Fibroblast of mammary gland (primary cell): ENCODE data around the gene TOMM34.

Experiments
- DNase-seq: peaks from one replicate; pipeline ENCODE4 v3.0.0-alpha.2; 2010; ENCODE audit warnings: low read depth
- H3K4me3 ChIP-seq: 2 replicates; pipeline ENCODE4 v1.5.1; 2011; ENCODE audit warnings: low read depth, mild to moderate bottlenecking, low read length, moderate library complexity; ENCODE audit not compliant: control insufficient read depth
- TF ChIP-seq, protein P1 (sequence below): conservative IDR thresholded peaks from 2 replicates; pipeline ENCODE4 v1.5.1; 2011; ENCODE audit warnings: low read depth, low read length, inconsistent platforms; ENCODE audit not compliant: control insufficient read depth, insufficient read depth

TOMM34 gene

DNA sequence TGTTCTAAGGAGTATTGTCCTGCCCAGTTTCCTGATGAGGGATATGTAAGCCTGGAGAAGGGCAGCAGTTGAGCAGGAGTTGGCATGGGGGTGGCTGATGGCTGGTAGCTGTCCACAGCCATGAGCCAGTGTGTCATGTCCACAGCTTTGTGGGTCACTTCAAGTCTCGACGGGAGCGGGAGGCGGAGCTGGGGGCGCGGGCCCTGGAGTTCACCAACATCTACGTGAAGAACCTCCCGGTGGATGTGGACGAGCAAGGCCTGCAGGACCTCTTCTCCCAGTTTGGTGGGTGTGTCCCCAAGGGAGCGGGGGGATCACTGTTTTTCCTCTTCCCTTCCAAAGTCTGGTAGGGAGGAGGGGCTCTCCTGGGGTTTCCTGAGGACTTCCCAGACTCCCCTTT lies 41.4 kb downstream of the TOMM34 start:
- H3K4me3 ChIP-seq: no peak overlapping the region
- no peak for DNase-seq
- TF ChIP-seq, protein P1, sequence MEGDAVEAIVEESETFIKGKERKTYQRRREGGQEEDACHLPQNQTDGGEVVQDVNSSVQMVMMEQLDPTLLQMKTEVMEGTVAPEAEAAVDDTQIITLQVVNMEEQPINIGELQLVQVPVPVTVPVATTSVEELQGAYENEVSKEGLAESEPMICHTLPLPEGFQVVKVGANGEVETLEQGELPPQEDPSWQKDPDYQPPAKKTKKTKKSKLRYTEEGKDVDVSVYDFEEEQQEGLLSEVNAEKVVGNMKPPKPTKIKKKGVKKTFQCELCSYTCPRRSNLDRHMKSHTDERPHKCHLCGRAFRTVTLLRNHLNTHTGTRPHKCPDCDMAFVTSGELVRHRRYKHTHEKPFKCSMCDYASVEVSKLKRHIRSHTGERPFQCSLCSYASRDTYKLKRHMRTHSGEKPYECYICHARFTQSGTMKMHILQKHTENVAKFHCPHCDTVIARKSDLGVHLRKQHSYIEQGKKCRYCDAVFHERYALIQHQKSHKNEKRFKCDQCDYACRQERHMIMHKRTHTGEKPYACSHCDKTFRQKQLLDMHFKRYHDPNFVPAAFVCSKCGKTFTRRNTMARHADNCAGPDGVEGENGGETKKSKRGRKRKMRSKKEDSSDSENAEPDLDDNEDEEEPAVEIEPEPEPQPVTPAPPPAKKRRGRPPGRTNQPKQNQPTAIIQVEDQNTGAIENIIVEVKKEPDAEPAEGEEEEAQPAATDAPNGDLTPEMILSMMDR: no peak

DNA sequence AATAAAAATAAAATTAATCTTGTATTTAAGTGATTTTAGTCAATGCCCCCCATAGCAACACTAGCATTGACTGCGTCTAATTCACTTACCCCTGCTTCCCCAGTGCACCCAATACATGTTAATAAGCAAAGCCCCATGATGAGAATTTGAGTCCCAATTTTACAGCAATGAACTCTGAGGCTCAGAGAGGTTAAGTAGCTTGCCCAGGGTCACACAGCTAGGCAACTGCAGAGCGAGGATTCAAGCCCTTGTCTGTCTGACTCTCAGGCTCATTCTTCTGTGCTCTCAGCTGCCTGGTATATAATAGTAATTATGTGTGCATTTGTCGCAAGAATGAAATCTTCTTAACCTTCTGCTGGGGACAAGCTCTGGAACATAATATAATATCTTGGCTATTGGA lies 41.9 kb downstream of the TOMM34 start:
- no peak overlapping the region for H3K4me3 ChIP-seq
- DNase-seq: no peak
- TF ChIP-seq, protein P1: no peak

DNA sequence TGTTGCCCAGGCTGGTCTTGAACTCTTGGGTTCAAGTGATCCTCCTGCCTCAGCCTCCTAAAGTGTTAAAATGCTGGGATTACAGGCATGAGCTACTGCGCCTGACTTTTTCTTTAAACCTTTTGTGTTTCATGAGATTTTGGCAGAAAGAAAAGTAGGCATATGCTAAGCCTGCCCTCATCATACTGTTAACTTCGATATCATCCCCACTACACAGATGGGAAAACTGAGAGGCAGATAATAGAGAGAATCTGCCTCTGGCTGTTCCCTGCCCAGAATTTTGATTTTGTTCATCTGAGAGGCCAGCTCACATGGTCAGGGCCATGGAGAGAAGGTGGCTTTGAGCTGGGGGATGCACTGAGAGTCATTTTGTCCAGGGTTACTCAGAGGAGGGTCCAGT lies 42.8 kb downstream of the TOMM34 start:
- DNase-seq: no peak
- TF ChIP-seq, protein P1: no peak

DNA sequence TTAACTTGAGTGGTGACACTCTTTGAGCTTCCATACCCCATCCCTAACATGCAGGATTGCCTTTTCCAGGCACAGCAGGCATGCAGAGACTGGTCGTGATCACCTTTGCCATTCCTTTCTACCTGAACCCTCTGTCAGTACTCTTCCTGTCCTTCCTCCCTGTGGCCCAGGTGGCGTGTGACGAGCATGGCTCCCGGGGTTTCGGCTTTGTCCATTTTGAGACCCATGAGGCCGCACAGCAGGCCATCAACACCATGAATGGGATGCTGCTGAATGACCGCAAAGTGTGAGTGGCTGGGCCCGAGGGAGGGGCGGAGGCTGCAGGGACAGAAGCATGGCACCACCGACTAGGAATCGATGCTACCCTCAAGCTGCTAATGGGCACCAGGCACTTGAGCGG lies 43.6 kb downstream of the TOMM34 start:
- TF ChIP-seq, protein P1: no peak
- no peak for DNase-seq
- no peak overlapping the region for H3K4me3 ChIP-seq

More for the DNA sequence above, 42.8 kb downstream of the TOMM34 start:
- H3K4me3 ChIP-seq: no peak overlapping the region

DNA sequence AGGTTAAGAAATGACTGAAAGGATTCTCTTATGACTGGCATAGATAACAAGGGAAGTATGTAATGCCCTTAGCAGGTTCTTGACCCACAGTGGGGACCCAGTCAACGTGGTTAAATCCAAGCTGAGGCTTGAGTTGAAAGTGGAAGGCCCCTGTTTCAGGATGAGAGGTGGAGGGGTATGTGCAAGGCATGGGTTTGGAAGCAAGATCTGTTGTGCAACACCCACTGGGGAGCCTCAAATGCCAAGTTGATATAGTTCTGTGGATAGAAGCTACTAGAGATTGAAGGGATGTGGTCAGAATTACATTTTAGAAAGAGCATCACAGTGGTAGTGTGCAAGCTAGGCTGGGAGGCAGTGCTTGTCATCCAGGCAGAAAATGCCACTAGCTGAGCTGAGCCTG lies 45.3 kb downstream of the TOMM34 start:
- no peak for DNase-seq
- TF ChIP-seq, protein P1: no peak
- no peak overlapping the region for H3K4me3 ChIP-seq

DNA sequence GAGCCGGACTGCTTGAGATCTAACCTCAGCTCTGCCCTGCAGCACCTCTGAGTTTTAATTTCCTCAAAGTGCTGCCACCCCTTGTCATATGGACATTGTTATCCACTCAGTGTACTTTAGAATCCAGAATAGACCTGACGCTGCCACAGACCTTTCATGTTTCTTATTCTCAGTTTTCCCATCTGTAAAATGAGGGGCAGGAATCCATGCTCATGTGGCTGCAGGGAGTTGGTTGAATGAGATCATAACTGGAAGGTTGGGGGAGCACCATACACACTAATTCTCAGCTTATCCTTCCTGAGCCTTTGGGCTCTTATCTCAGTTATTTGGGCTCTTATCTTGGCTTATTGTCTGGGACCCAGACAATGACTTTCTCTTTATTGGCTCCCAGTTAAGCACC lies 48.0 kb downstream of the TOMM34 start:
- DNase-seq: no peak
- H3K4me3 ChIP-seq: no peak overlapping the region
- TF ChIP-seq, protein P1: no peak

DNA sequence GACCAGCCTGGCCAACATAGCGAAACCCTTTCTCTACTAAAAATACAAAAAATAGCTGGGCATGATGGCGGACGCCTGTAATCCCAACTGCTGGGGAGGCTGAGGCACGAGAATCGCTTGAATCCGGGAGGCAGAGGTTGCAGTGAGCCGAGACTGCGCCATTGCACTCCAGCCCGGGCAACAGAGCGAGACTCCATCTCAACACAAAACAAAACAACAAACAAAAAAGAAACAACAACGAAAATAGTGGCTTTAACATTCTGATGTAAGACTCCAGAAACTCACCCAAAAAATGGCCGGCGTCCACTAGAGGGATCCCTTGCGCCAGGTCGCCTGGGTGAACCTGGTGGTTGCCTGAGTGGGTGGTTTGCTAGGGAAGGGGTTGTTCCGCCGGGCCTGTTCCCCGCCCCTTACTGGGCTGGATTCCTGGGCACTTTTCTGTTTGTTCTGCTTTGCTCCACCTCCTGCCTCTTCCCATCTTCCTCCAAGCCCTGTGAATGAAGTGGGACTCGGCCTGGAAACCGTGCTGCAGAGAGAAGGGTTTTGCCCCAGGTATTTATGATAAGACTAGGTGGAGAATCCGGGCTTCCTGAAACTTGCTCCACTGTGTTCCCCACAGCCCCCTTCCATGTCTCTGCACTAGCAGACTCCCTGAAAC lies 48.8 kb downstream of the TOMM34 start:
- TF ChIP-seq, protein P1: peak; percentile 46
- DNase-seq: peak; percentile 53
- H3K4me3 ChIP-seq: no peak overlapping the region
